ENCODE data around the gene BMP5.

BMP5 gene

GRCh38 chr6:55811074-55811473 lies 64.3 kb downstream of the BMP5 start:
- no peak for DNase-seq (ENCODE audit: low spot score)

GRCh38 chr6:55802259-55802658 lies 73.1 kb downstream of the BMP5 start:
- no peak for DNase-seq (ENCODE audit: low spot score)

GRCh38 chr6:55798571-55798970 lies 76.8 kb downstream of the BMP5 start:
- no peak for DNase-seq (ENCODE audit: low spot score)

GRCh38 chr6:55794136-55794812 lies 81.1 kb downstream of the BMP5 start:
- no peak for DNase-seq (ENCODE audit: low spot score)

- no peak for DNase-seq (ENCODE audit: low spot score)
Observed at GRCh38 chr6:55785273-55785672, 90.1 kb downstream of the BMP5 start.

- DNase-seq (ENCODE audit: low spot score), result no peak
Observed at GRCh38 chr6:55782275-55782674, 93.1 kb downstream of the BMP5 start.

- DNase-seq (ENCODE audit: low spot score), result no peak
Observed at GRCh38 chr6:55778705-55779104, 96.7 kb downstream of the BMP5 start.

- no peak for DNase-seq (ENCODE audit: low spot score)
Observed at GRCh38 chr6:55777469-55777868, 97.9 kb downstream of the BMP5 start.

- DNase-seq (ENCODE audit: low spot score), result no peak
Observed at GRCh38 chr6:55776113-55776512, 99.3 kb downstream of the BMP5 start.

GRCh38 chr6:55775029-55775318 lies 100.4 kb downstream of the BMP5 start:
- DNase-seq (ENCODE audit: low spot score), result no peak

GRCh38 chr6:55774286-55775028 lies 100.9 kb downstream of the BMP5 start:
- DNase-seq (ENCODE audit: low spot score), result no peak

- no peak for DNase-seq (ENCODE audit: low spot score)
Observed at GRCh38 chr6:55773620-55774216, 101.7 kb downstream of the BMP5 start.

- no peak for DNase-seq (ENCODE audit: low spot score)
Observed at GRCh38 chr6:55772730-55773129, 102.7 kb downstream of the BMP5 start.

GRCh38 chr6:55759536-55759935 lies 115.9 kb downstream of the BMP5 start:
- no peak for DNase-seq (ENCODE audit: low spot score)

GRCh38 chr6:55758156-55758937 lies 117.0 kb downstream of the BMP5 start:
- no peak for DNase-seq (ENCODE audit: low spot score)

- DNase-seq (ENCODE audit: low spot score), result no peak
Observed at GRCh38 chr6:55756531-55757031, 118.8 kb downstream of the BMP5 start.

GRCh38 chr6:55748880-55749279 lies 126.5 kb downstream of the BMP5 start:
- DNase-seq (ENCODE audit: low spot score), result no peak

GRCh38 chr6:55746473-55746872 lies 128.9 kb downstream of the BMP5 start:
- no peak for DNase-seq (ENCODE audit: low spot score)

- DNase-seq (ENCODE audit: low spot score), result no peak
Observed at GRCh38 chr6:55734256-55734655, 141.1 kb downstream of the BMP5 start.

- no peak for DNase-seq (ENCODE audit: low spot score)
Observed at GRCh38 chr6:55729665-55730064, 145.7 kb downstream of the BMP5 start.

GRCh38 chr6:55726144-55726543 lies 149.2 kb downstream of the BMP5 start:
- DNase-seq (ENCODE audit: low spot score), result no peak

- no peak for DNase-seq (ENCODE audit: low spot score)
Observed at GRCh38 chr6:55714831-55715230, 160.6 kb downstream of the BMP5 start.

GRCh38 chr6:55713436-55713835 lies 162.0 kb downstream of the BMP5 start:
- no peak for DNase-seq (ENCODE audit: low spot score)

Measured in CD4-positive, alpha-beta T cell treated with Interleukin-15 for 4 hours (primary cell).